HUES6 (cell line): Measurements from ENCODE around the gene PEX14.

ENCODE experiments used
- H3K27ac ChIP-seq: 2 replicates; pipeline ENCODE4 v1.7.0; 2013; ENCODE audit warnings: low read depth, mild to moderate bottlenecking, low read length, inconsistent platforms
- H3K27me3 ChIP-seq: 2 replicates; pipeline ENCODE4 v1.6.1; 2013; ENCODE audit warnings: low read length; ENCODE audit not compliant: control insufficient read depth, insufficient read depth
- H3K36me3 ChIP-seq: 2 replicates; pipeline ENCODE4 v1.6.1; 2013; ENCODE audit warnings: low read length; ENCODE audit not compliant: control insufficient read depth, insufficient read depth
- H3K4me1 ChIP-seq: 2 replicates; pipeline ENCODE4 v1.6.1; 2013; ENCODE audit warnings: low read length; ENCODE audit not compliant: control insufficient read depth, insufficient read depth
- H3K4me3 ChIP-seq: 2 replicates; pipeline ENCODE4 v1.5.1; 2013; ENCODE audit warnings: low read depth, low read length
- H3K9ac ChIP-seq: one replicate; pipeline ENCODE4 v1.6.1; 2013; ENCODE audit warnings: mild to moderate bottlenecking, low read length
- H3K9me3 ChIP-seq: 2 replicates; pipeline ENCODE4 v1.6.1; 2013; ENCODE audit warnings: low read depth, low read length; ENCODE audit not compliant: control insufficient read depth, insufficient read depth

PEX14 gene

DNA sequence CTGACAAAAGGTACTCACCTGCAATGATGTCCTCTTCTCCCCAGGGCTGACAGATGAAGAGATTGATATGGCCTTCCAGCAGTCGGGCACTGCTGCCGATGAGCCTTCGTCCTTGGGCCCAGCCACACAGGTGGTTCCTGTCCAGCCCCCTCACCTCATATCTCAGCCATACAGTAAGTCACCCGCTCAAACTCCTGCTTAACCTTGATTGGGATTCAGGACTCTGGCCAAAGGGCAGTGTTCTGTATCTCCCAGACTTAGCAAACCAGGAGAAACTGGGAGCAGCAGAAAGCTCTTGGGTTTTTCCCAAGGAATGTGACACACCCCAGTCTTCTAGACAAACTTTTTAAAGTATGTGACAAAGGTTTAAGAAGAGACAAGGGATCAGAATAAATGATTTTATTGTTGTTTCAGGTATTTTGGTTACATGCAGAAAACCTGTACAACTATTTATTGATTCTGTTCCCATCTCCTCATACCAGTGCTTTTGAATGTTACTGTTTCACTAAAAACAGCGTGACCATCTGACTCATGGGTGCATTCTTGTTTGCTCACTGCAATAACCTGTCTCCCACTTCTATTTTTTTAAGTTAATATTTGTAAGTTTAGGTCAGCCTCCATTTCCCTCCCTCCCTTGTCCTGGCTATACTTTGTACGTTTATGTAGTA lies 124.6 kb downstream of the PEX14 start:
- H3K4me3 ChIP-seq: no peak overlapping the region
- no peak overlapping the region for H3K9ac ChIP-seq
- H3K36me3 ChIP-seq: no peaks in the 10 kb centered on the region; the same call in 1 of the 2 replicates
- H3K9me3 ChIP-seq: no peaks in the 10 kb centered on the region
- peaks cover 15% of the 10 kb centered on the region for H3K4me1 ChIP-seq
- H3K27me3 ChIP-seq: no peaks in the 10 kb centered on the region
- no peak overlapping the region for H3K27ac ChIP-seq

DNA sequence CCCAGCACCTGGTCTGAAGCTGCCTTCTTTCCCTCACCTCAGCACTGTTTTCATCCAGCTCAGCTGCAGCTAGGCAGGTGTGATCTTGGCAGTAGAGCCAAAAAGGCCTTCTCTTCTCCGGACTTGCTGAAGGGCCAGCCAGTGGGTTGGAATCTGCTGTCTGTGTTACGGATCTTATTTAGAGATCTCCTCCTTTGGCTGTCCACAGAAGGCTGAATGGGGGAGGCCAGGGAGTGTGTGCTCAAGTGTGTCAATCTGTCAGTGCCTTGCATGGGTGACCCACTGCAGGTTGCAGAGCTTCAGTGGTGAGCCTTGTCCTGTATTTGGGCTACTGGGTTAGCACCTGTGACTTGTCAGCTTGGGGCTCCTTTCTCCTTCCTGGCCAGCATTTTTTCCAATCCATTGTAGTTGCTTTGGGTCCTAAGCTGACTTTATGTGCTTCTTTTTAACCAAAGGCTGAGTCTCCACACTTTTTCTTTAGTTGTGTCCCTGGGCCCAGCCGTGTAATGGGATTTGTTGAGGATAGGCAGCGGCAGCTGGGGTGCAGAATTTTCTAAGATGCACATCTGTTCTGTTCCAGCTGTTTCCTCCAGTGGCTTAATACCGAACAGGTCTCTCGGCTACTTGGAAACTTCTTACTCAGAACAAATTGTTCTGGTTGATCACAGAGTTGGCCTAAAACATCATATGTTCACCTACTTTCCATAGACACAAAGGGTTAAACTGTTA lies 126.8 kb downstream of the PEX14 start:
- Histone ChIP-seq H3K27me3 (no peaks in the 10 kb centered on the region), H3K9ac (no peak overlapping the region), H3K36me3 (no peaks in the 10 kb centered on the region; the same call in 1 of the 2 replicates), H3K4me1 (no peaks in the 10 kb centered on the region; the same call in 1 of the 2 replicates), H3K4me3 (no peak overlapping the region), H3K9me3 (no peaks in the 10 kb centered on the region), H3K27ac (no peak overlapping the region)

DNA sequence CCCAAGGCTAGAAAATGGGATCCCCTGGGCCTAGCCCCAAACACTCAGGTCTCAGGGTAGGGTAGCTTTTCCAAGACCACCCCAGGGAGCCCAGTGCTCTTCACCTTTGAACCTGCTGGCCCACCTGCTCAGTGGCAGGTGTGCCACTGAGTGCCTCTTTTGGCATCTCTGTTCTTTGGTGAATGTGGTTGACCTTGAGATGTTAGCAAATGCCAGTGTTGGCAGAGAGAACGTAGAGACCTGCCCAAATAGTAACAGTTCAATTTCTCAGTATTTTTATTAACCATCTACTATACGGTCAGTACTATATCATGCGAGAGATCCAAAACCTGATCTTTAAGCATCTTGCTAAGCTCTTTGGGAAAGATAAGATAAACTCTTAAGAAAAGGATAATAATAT lies 128.2 kb downstream of the PEX14 start:
- H3K9ac ChIP-seq: no peak overlapping the region
- no peaks in the 10 kb centered on the region; the same call in 1 of the 2 replicates for H3K36me3 ChIP-seq
- no peaks in the 10 kb centered on the region for H3K9me3 ChIP-seq
- no peaks in the 10 kb centered on the region; the same call in 1 of the 2 replicates for H3K4me1 ChIP-seq
- no peaks in the 10 kb centered on the region for H3K27me3 ChIP-seq
- H3K4me3 ChIP-seq: no peak overlapping the region
- H3K27ac ChIP-seq: no peak overlapping the region

DNA sequence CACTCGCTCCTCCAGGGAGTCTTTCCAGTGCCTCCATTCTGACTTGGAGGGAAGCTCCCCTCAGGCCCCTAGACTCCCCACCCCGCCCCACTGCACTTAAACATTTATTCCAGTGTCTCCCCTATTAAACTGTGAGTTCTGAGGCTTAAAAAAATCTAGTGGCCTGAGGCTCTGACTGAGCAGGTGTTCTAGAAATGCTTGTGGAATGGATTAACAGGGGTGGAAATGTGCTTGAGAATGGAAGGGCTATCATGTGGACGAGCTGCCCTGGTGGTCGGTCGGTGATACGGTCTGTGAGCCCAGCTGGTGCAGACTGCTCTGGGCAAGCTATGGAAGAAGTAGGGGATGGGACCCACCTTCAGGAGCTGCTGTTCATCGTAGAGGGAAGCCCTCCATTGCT lies 130.2 kb downstream of the PEX14 start:
- Histone ChIP-seq H3K4me1 (no peaks in the 10 kb centered on the region), H3K27ac (no peak overlapping the region), H3K27me3 (no peaks in the 10 kb centered on the region), H3K9me3 (no peaks in the 10 kb centered on the region), H3K36me3 (no peaks in the 10 kb centered on the region; the same call in 1 of the 2 replicates), H3K9ac (no peak overlapping the region), H3K4me3 (no peak overlapping the region)

DNA sequence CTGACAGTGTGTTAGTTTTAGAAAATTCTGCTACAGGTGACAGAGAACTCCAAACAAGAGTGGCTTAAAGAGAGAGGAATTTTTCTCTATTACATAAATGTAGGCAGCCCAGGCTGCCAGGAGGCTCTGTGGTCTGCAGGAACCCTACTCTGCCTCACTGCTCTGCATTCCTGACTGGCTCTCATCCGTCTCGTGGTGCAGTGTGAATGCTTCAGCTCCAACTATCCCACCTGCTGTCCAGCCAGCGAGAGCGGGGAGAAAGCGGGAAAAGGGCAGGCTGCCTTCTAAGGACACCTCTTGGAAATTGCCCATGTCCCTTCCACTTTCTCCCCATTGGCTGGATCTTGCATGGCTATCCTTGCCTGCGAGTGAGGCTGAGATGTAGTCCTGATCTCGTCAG lies 131.3 kb downstream of the PEX14 start:
- Histone ChIP-seq H3K27ac (no peak overlapping the region), H3K4me3 (no peak overlapping the region), H3K27me3 (no peaks in the 10 kb centered on the region), H3K9me3 (no peaks in the 10 kb centered on the region), H3K36me3 (no peaks in the 10 kb centered on the region; the same call in 1 of the 2 replicates), H3K4me1 (no peaks in the 10 kb centered on the region), H3K9ac (no peak overlapping the region)

DNA sequence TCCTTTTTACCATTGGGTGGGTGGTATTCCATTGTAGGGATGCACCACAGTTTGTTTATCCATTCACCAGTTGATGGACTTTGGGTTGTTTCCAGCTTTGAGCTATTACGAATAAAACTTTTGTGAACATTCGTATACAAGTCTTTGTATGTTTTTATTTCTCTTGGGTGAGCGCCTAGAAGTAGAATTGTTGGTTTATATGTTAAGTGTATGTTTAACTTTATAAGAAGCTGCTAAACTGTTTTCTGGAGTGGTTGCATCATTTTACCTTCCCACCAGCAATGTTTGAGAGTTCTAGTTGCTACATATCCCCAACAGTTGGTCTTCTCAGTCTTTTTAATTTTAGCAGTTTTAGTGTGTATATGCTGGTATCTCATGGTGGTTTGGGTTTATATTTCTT lies 132.5 kb downstream of the PEX14 start:
- Histone ChIP-seq H3K9me3 (no peaks in the 10 kb centered on the region), H3K36me3 (no peaks in the 10 kb centered on the region), H3K27ac (no peak overlapping the region), H3K27me3 (no peaks in the 10 kb centered on the region), H3K4me3 (no peak overlapping the region), H3K9ac (no peak overlapping the region), H3K4me1 (no peaks in the 10 kb centered on the region)

DNA sequence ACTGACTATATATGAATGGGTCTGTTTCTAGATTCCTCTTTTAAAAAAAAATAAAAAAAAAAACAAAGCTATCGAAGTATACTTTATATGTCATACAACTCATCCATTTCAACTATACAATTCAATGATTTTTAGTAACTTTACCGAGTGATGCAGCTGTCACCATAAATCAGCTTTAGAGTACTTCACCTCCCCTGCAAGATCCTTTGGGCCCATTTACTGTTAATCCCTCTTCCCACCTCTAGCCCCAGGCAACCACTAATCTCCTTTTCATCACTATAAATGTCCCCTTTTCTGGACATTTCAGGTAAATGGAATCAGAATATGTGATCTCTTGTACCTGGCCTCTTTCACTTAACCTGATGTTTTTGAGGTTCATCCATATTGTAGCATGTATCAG lies 133.9 kb downstream of the PEX14 start:
- H3K36me3 ChIP-seq: no peaks in the 10 kb centered on the region
- H3K9me3 ChIP-seq: no peaks in the 10 kb centered on the region
- no peak overlapping the region for H3K9ac ChIP-seq
- H3K27me3 ChIP-seq: no peaks in the 10 kb centered on the region
- H3K27ac ChIP-seq: no peak overlapping the region
- H3K4me1 ChIP-seq: no peaks in the 10 kb centered on the region
- no peak overlapping the region for H3K4me3 ChIP-seq

DNA sequence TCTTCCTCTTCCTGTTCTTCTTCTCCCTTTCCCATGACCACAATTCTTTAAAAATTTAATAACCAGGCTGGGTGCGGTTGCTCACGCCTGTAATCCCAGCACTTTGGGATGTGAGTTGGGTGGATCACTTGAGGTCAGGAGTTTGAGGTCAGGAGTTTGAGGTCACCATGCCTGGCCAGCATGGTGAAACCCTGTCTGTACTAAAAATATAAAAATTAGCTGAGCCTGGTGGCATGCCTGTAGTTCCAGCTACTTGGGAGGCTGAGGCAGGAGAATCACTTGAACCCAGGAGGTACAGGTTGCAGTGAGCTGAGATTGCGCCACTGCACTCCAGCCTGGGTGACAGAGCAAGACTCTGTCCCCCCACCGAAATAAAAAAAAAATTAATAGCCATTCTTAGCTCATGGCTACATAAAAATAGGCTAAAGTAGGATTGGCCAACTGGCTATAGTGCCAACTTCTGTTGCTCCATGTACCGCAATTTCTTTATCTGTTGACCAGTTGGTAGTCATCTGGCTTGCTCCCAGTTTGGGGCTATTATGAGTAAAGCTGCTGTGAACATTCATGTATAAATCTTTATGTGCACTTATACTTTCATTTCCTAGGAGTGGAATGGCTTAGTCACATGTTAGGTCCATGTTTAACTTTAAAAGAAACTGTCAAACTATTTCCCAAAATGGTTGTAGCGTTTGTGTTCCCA lies 136.3 kb downstream of the PEX14 start:
- Histone ChIP-seq H3K36me3 (no peaks in the 10 kb centered on the region), H3K4me1 (peaks cover 8% of the 10 kb centered on the region; the same call in 1 of the 2 replicates), H3K9ac (no peak overlapping the region), H3K27me3 (no peaks in the 10 kb centered on the region), H3K4me3 (no peak overlapping the region), H3K27ac (no peak overlapping the region), H3K9me3 (no peaks in the 10 kb centered on the region)

DNA sequence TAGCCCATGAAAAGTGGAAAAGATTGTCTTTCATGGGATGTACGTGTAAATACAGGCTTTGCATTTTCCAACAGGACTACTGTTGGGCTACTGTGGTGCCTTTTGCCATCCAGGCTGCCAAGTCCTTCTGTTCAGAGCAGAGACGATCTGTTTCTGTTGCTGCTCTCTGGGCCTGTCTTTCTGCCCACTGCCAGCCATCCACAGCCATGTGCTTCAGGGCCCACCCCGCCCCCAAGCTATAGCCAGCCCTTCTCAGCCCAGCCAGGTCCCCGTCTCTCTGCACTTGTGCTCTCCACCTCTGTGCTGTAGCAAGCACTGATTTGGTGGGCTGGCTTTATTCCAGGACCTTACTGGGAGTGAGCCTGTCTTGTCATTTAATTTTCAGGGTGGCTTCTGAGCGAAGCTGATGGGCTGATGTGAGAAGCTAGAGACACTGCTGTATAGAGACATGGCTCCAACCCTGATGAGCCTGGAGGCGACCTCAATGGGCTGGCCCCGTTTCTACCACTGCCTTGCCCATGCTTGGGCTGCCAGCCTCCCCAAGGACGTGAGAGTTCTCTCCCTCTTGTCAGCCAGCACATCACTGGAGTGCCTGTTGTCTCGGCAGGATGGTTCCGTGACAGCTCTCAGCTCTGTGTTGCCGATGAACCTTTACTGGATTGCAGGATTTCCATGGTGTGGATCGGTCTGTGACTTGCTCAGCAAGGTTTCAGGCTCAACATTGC lies 137.8 kb downstream of the PEX14 start:
- no peaks in the 10 kb centered on the region for H3K27me3 ChIP-seq
- no peak overlapping the region for H3K27ac ChIP-seq
- H3K4me1 ChIP-seq: peaks cover 11% of the 10 kb centered on the region; the same call in 1 of the 2 replicates
- H3K9ac ChIP-seq: no peak overlapping the region
- no peaks in the 10 kb centered on the region for H3K36me3 ChIP-seq
- no peaks in the 10 kb centered on the region for H3K9me3 ChIP-seq
- no peak overlapping the region for H3K4me3 ChIP-seq

DNA sequence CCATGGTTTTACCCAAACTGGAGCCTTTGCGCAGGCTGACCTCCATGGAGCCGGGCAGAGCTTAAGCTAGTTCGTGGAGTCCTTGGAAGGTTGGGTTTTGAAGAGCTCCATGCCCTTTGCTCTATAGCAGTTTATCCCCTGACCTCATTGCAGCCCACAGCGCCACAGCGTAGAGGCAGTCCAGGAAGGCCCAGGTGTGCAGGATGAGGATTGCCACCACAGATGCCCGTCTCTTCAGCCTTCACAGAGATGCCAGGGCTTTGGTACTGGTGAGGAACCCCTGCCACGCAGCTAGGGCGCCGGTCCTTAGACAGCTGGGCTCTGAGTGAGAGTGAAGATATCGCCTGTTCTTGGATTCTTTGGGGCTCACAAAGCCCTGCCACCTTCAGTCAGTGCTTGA lies 138.6 kb downstream of the PEX14 start:
- Histone ChIP-seq H3K4me3 (no peak overlapping the region), H3K27me3 (no peaks in the 10 kb centered on the region), H3K36me3 (no peaks in the 10 kb centered on the region), H3K27ac (no peak overlapping the region), H3K9me3 (no peaks in the 10 kb centered on the region), H3K4me1 (peaks cover 11% of the 10 kb centered on the region; the same call in 1 of the 2 replicates), H3K9ac (no peak overlapping the region)
